Peyer's patch (tissue), 4 donors: ENCODE data around the gene ZNF396.

ENCODE experiments used
- CTCF ChIP-seq, 6 experiments: fragments of 450-650 bp in 4 of 6; fragments of 200-600 bp in 2 of 6; sonication (generic) in 1 of 6; IDR thresholded peaks; one replicate each; pipeline ENCODE4 v1.5.1; 2017 to 2019; ENCODE audit warnings: antibody characterized with exemption in 6 of 6, mild to moderate bottlenecking in 3 of 6, moderate library complexity in 1 of 6
- POLR2A ChIP-seq, 2 donors: fragments of 450-650 bp; IDR thresholded peaks; one replicate each; pipeline ENCODE4 v1.5.1; 2017; ENCODE audit warnings: antibody characterized with exemption in 2 of 2, mild to moderate bottlenecking in 2 of 2, moderate library complexity in 2 of 2

- TF ChIP-seq POLR2A (IDR thresholded peaks at IDR 0.05): no peak
- no peak for TF ChIP-seq CTCF (IDR thresholded peaks at IDR 0.05)
Measured at GRCh38 chr18:35331367-35332087, 45.6 kb downstream of the ZNF396 start.
